ENCODE measurements around the gene MTCH1.

The MTCH1 gene

DNA sequence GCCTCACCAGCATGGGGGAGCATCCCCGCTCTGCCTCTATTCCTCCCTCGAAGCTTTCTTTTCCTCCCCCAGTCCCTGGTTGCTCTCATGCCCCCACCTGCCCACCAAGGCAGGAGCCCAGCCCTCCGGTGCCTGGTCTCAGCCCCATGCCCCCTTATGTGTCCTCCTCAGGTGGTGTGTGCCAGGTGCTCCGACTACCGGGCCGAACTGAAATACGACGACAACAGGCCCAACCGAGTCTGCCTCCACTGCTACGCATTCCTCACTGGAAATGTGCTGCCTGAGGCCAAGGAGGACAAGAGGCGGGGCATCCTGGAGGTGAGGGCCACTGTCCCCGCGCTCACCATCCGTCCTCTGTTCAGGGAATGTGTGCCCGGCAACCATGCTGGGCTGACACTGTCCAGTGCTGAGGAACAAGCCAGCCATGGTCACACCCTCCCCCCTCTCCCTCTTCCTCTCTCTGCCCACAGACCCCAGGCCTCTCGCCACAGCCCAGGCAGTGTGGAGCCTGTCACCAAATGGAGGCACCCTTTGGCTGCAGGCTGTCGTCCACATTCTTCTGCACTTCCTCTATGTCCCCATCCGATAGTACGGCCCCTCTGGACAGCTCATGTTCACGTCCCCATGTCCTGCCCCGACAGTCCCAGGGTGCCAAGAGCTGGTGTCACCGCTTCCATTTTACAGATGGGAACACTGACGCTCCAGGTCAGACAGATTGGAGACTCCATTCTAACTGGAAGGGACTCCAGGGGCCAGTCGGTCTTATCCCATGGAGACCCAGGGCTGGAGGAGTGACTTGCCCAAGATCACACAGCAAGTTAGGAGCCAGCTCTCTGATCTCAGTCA lies 39.8 kb upstream of the MTCH1 start:
- Histone ChIP-seq H3K27ac (ENCODE audit: low read length) (no peak overlapping the region), H3K4me3 (ENCODE audit: low read length in 2 of 2) (no peak overlapping the region), H3K9me3 (ENCODE audit: control insufficient read depth in 2 of 2, low read length in 2 of 2) (peaks cover 0 to 5% of the 10 kb centered on the region in 2 donors), H3K36me3 (ENCODE audit: control insufficient read depth in 2 of 2, insufficient read depth in 2 of 2, low read length in 2 of 2) (no peaks in the 10 kb centered on the region), H3K9ac (ENCODE audit: low read length in 2 of 2) (no peak overlapping the region), H3K4me1 (ENCODE audit: control insufficient read depth, insufficient read depth, low read length) (no peaks in the 10 kb centered on the region), H3K27me3 (ENCODE audit: control insufficient read depth in 1 of 2, insufficient read depth in 2 of 2, low read length in 2 of 2) (no peaks in the 10 kb centered on the region)

DNA sequence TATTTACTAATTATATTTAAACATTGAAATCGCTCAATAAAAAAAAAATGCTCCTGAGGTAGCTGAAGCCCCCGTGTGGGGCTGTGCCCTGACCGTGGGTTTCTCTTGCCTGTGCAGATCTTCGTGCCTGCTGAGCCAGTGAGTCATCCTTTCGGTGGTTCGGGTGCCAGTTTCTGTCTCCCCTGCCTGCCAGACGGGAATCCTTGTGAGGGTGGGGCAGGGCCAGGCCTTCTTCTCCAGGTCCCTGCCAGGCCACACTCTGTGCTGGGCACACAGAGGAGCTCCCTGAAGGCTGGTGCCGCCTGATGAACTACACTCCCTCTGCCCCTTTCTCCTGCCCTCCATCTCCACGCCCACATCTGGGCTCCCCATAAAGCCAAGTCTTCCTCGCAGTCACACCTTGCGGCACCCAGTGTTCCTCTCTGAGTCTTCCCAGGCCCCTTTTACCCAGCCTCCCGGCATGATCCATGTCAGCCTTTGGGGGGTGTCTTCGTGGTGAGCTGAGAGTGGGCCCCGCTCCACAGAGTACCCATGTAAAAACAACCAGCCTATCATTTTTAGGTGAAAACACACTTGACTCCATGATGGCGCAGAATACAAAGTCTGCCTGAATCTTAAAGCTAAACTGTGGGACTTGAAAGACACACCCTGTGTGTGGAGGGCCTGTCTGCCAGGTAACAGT lies 38.8 kb upstream of the MTCH1 start:
- Histone ChIP-seq H3K27ac (ENCODE audit: low read length) (no peak overlapping the region), H3K4me3 (ENCODE audit: low read length in 2 of 2) (no peak overlapping the region), H3K9me3 (ENCODE audit: control insufficient read depth in 2 of 2, low read length in 2 of 2) (no peaks in the 10 kb centered on the region), H3K4me1 (ENCODE audit: control insufficient read depth, insufficient read depth, low read length) (no peaks in the 10 kb centered on the region), H3K36me3 (ENCODE audit: control insufficient read depth in 2 of 2, insufficient read depth in 2 of 2, low read length in 2 of 2) (no peaks in the 10 kb centered on the region), H3K9ac (ENCODE audit: low read length in 2 of 2) (no peak overlapping the region), H3K27me3 (ENCODE audit: control insufficient read depth in 1 of 2, insufficient read depth in 2 of 2, low read length in 2 of 2) (no peaks in the 10 kb centered on the region)

DNA sequence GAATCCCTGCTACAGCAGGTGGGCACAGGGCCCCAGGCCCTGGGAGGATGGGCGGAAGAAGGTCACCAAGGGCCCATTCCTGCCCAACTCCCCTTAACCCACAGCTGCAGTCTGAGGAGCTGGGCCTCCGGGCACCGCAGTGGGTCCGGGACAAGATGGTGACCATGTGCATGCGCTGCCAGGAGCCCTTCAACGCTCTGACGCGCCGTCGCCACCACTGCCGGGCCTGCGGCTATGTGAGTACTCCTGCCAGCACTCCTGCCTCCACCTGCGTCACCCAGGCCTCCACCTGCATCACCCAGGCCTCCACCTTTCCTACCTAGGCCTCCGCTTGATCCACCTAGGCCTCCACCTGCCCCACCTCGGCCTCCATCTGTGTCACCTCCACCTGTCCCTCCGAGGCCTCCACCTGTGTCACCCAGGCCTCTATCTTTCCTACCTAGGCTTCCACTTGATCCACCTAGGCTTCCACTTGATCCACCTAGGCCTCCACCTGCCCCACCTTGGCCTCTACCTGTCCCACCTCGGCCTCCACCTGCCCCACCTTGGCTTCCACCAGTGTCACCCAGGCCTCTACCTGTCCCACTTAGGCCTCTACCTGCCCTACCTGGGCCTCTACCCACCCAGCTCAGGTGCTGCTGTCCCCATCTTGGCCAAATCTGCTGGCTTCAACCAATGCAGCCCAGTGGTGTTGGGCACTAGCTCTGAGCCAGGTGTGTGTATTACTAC lies 36.3 kb upstream of the MTCH1 start:
- Histone ChIP-seq H3K27me3 (ENCODE audit: control insufficient read depth in 1 of 2, insufficient read depth in 2 of 2, low read length in 2 of 2) (no peaks in the 10 kb centered on the region), H3K4me3 (ENCODE audit: low read length in 2 of 2) (no peak overlapping the region), H3K9ac (ENCODE audit: low read length in 2 of 2) (no peak overlapping the region), H3K9me3 (ENCODE audit: control insufficient read depth in 2 of 2, low read length in 2 of 2) (no peaks in the 10 kb centered on the region), H3K36me3 (ENCODE audit: control insufficient read depth in 2 of 2, insufficient read depth in 2 of 2, low read length in 2 of 2) (no peaks in the 10 kb centered on the region), H3K4me1 (ENCODE audit: control insufficient read depth, insufficient read depth, low read length) (peaks cover 20% of the 10 kb centered on the region), H3K27ac (ENCODE audit: low read length) (no peak overlapping the region)

GRCh38 chr6:37021356-37022129 lies 35.5 kb upstream of the MTCH1 start:
- Histone ChIP-seq H3K4me3 (ENCODE audit: low read length in 2 of 2) (no peak overlapping the region), H3K4me1 (ENCODE audit: control insufficient read depth, insufficient read depth, low read length) (peaks cover 20% of the 10 kb centered on the region), H3K36me3 (ENCODE audit: control insufficient read depth in 2 of 2, insufficient read depth in 2 of 2, low read length in 2 of 2) (no peaks in the 10 kb centered on the region), H3K27ac (ENCODE audit: low read length) (no peak overlapping the region), H3K9ac (ENCODE audit: low read length in 2 of 2) (no peak overlapping the region), H3K9me3 (ENCODE audit: control insufficient read depth in 2 of 2, low read length in 2 of 2) (no peaks in the 10 kb centered on the region), H3K27me3 (ENCODE audit: control insufficient read depth in 1 of 2, insufficient read depth in 2 of 2, low read length in 2 of 2) (no peaks in the 10 kb centered on the region)

DNA sequence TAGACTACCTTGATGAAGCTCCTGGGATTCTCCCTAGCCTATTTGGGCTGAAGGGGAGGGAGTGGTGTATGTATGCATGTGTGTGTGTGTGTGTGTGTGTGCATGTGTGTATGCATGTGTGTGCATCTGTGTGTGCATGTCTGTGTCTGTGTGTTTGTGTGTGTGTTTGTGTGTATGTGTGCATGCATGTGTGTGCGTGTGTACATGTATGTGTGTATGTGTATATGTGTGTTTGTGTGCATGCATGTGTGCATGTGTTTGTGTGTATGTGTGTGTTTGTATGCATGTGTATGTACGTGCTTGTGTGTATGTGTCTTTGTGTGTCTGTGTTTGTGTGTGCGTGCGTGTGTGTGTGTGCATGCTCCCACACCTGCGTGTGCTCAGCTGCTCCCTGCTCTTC lies 34.8 kb upstream of the MTCH1 start:
- H3K4me3 ChIP-seq (ENCODE audit: low read length in 2 of 2), result no peak overlapping the region
- no peak overlapping the region for H3K27ac ChIP-seq (ENCODE audit: low read length)
- no peaks in the 10 kb centered on the region for H3K36me3 ChIP-seq (ENCODE audit: control insufficient read depth in 2 of 2, insufficient read depth in 2 of 2, low read length in 2 of 2)
- H3K9ac ChIP-seq (ENCODE audit: low read length in 2 of 2), result no peak overlapping the region
- no peaks in the 10 kb centered on the region for H3K9me3 ChIP-seq (ENCODE audit: control insufficient read depth in 2 of 2, low read length in 2 of 2)
- peaks cover 20% of the 10 kb centered on the region for H3K4me1 ChIP-seq (ENCODE audit: control insufficient read depth, insufficient read depth, low read length)
- H3K27me3 ChIP-seq (ENCODE audit: control insufficient read depth in 1 of 2, insufficient read depth in 2 of 2, low read length in 2 of 2), result no peaks in the 10 kb centered on the region

GRCh38 chr6:37020381-37020780 lies 34.4 kb upstream of the MTCH1 start:
- Histone ChIP-seq H3K27ac (ENCODE audit: low read length) (no peak overlapping the region), H3K27me3 (ENCODE audit: control insufficient read depth in 1 of 2, insufficient read depth in 2 of 2, low read length in 2 of 2) (no peaks in the 10 kb centered on the region), H3K4me1 (ENCODE audit: control insufficient read depth, insufficient read depth, low read length) (peaks cover 20% of the 10 kb centered on the region), H3K9ac (ENCODE audit: low read length in 2 of 2) (no peak overlapping the region), H3K36me3 (ENCODE audit: control insufficient read depth in 2 of 2, insufficient read depth in 2 of 2, low read length in 2 of 2) (no peaks in the 10 kb centered on the region), H3K4me3 (ENCODE audit: low read length in 2 of 2) (no peak overlapping the region), H3K9me3 (ENCODE audit: control insufficient read depth in 2 of 2, low read length in 2 of 2) (no peaks in the 10 kb centered on the region)

DNA sequence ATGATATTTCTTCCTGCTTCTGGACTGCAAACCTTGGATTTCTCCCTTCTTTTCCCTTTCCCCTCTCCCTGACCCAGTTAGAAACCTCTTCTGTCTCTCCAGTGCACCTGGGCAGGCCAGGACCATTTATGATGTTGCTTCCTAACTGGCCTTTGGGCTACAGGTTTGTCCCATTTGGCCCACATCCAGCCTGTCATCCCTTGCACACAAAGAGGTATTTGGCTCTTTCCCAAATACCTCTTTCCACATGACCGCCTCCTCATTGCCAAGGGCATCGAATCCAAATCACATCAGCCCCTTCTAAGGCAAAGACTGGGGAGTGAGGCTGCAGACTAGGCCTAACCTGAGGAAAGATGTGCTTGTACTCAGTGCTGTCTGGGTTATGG lies 33.1 kb upstream of the MTCH1 start:
- Histone ChIP-seq H3K36me3 (ENCODE audit: control insufficient read depth in 2 of 2, insufficient read depth in 2 of 2, low read length in 2 of 2) (no peaks in the 10 kb centered on the region), H3K27ac (ENCODE audit: low read length) (peak overlapping the region; percentile 75), H3K9me3 (ENCODE audit: control insufficient read depth in 2 of 2, low read length in 2 of 2) (no peaks in the 10 kb centered on the region), H3K9ac (ENCODE audit: low read length in 2 of 2) (peak overlapping the region; percentile 52 to 60), H3K27me3 (ENCODE audit: control insufficient read depth in 1 of 2, insufficient read depth in 2 of 2, low read length in 2 of 2) (no peaks in the 10 kb centered on the region), H3K4me3 (ENCODE audit: low read length in 2 of 2) (no peak overlapping the region), H3K4me1 (ENCODE audit: control insufficient read depth, insufficient read depth, low read length) (peaks cover 20% of the 10 kb centered on the region)

GRCh38 chr6:37018198-37019064 lies 32.4 kb upstream of the MTCH1 start:
- Histone ChIP-seq H3K27ac (ENCODE audit: low read length) (peak overlapping the region; percentile 75), H3K36me3 (ENCODE audit: control insufficient read depth in 2 of 2, insufficient read depth in 2 of 2, low read length in 2 of 2) (no peaks in the 10 kb centered on the region), H3K4me3 (ENCODE audit: low read length in 2 of 2) (peak overlapping the region in 1 of 2 donors; percentile 52), H3K9me3 (ENCODE audit: control insufficient read depth in 2 of 2, low read length in 2 of 2) (no peaks in the 10 kb centered on the region), H3K4me1 (ENCODE audit: control insufficient read depth, insufficient read depth, low read length) (peaks cover 20% of the 10 kb centered on the region), H3K9ac (ENCODE audit: low read length in 2 of 2) (peak overlapping the region; percentile 10 to 51), H3K27me3 (ENCODE audit: control insufficient read depth in 1 of 2, insufficient read depth in 2 of 2, low read length in 2 of 2) (no peaks in the 10 kb centered on the region)

GRCh38 chr6:37017606-37018197 lies 31.7 kb upstream of the MTCH1 start:
- Histone ChIP-seq H3K27ac (ENCODE audit: low read length) (peak overlapping the region; percentile 75), H3K4me1 (ENCODE audit: control insufficient read depth, insufficient read depth, low read length) (peaks cover 20% of the 10 kb centered on the region), H3K9ac (ENCODE audit: low read length in 2 of 2) (peak overlapping the region; percentile 10 to 51), H3K36me3 (ENCODE audit: control insufficient read depth in 2 of 2, insufficient read depth in 2 of 2, low read length in 2 of 2) (no peaks in the 10 kb centered on the region), H3K9me3 (ENCODE audit: control insufficient read depth in 2 of 2, low read length in 2 of 2) (no peaks in the 10 kb centered on the region), H3K4me3 (ENCODE audit: low read length in 2 of 2) (peak overlapping the region in 1 of 2 donors; percentile 52), H3K27me3 (ENCODE audit: control insufficient read depth in 1 of 2, insufficient read depth in 2 of 2, low read length in 2 of 2) (no peaks in the 10 kb centered on the region)
